GM23248 (cell line): ENCODE measurements around the gene SERPINA5. TPM values are rescaled to one million over a fixed set of nuclear protein-coding genes. Genes with fewer than 3 reads are reported as not detected.

Experiments used
- DNase-seq: peaks from one replicate; pipeline ENCODE4 v3.0.0-alpha.2; 2015
- H2AFZ ChIP-seq: fragments of 200-600 bp; sonication (generic); 2 replicates; pipeline ENCODE4 v1.6.1; 2016; ENCODE audit warnings: antibody characterized with exemption
- H3F3A ChIP-seq: fragments of 200-600 bp; sonication (generic); 2 replicates; pipeline ENCODE4 v1.6.1; 2016; ENCODE audit warnings: mild to moderate bottlenecking, antibody characterized with exemption, mixed run types; ENCODE audit not compliant: insufficient read depth
- H3K27ac ChIP-seq: fragments of 200-600 bp; sonication (generic); 2 replicates; pipeline ENCODE4 v1.5.1; 2016; ENCODE audit warnings: mild to moderate bottlenecking
- H3K27me3 ChIP-seq: fragments of 200-600 bp; sonication (generic); replicated peaks from 2 replicates; pipeline ENCODE4 v1.6.1; 2016; ENCODE audit warnings: mild to moderate bottlenecking; ENCODE audit not compliant: insufficient read depth
- H3K36me3 ChIP-seq: fragments of 200-600 bp; sonication (generic); 2 replicates; pipeline ENCODE4 v1.6.1; 2016; ENCODE audit warnings: low read depth, mild to moderate bottlenecking
- H3K4me1 ChIP-seq: fragments of 200-600 bp; sonication (generic); 2 replicates; pipeline ENCODE4 v1.6.1; 2016; ENCODE audit warnings: mild to moderate bottlenecking; ENCODE audit not compliant: insufficient read depth
- H3K4me2 ChIP-seq: fragments of 200-600 bp; sonication (generic); one replicate; pipeline ENCODE4 v1.6.1; 2016; ENCODE audit warnings: mild to moderate bottlenecking; ENCODE audit not compliant: unreplicated experiment
- H3K4me3 ChIP-seq: fragments of 200-600 bp; sonication (generic); 2 replicates; pipeline ENCODE4 v1.5.1; 2016; ENCODE audit warnings: mild to moderate bottlenecking
- H3K79me2 ChIP-seq: fragments of 200-600 bp; sonication (generic); 2 replicates; pipeline ENCODE4 v1.6.1; 2016; ENCODE audit warnings: mild to moderate bottlenecking; ENCODE audit not compliant: insufficient read depth
- H3K9ac ChIP-seq: fragments of 200-600 bp; sonication (generic); 2 replicates; pipeline ENCODE4 v1.6.1; 2016; ENCODE audit warnings: mild to moderate bottlenecking
- H3K9me2 ChIP-seq: fragments of 200-600 bp; sonication (generic); 2 replicates; pipeline ENCODE4 v1.6.1; 2016; ENCODE audit warnings: mixed run types, mild to moderate bottlenecking, moderate library complexity; ENCODE audit not compliant: insufficient read depth
- H3K9me3 ChIP-seq: fragments of 200-600 bp; sonication (generic); one replicate; pipeline ENCODE4 v1.6.1; 2017; ENCODE audit warnings: low read depth
- H4K20me1 ChIP-seq: fragments of 200-600 bp; sonication (generic); 2 replicates; pipeline ENCODE4 v1.6.0; 2016; ENCODE audit not compliant: insufficient read depth
- EZH2 ChIP-seq: fragments of 200-600 bp; sonication (generic); IDR thresholded peaks from 2 replicates; pipeline ENCODE4 v1.6.1; 2018; ENCODE audit warnings: antibody characterized with exemption, mild to moderate bottlenecking; ENCODE audit not compliant: insufficient read depth, poor library complexity, severe bottlenecking
- EZH2phosphoT487 ChIP-seq: fragments of 200-600 bp; sonication (generic); IDR thresholded peaks from 2 replicates; pipeline ENCODE4 v1.6.1; 2018; ENCODE audit warnings: antibody characterized with exemption, moderate library complexity, mild to moderate bottlenecking, low read depth; ENCODE audit not compliant: insufficient read depth
- WGBS, 2 experiments: methylation state at CpG; one replicate each; pipeline ENCODE4 v1.1.6; 2015 to 2017; ENCODE audit warnings: low lambda C conversion rate in 2 of 2, low coverage in 1 of 2; ENCODE audit errors: missing lambda C conversion rate in 2 of 2; 5-methylcytosine and 5-hydroxymethylcytosine counted together
- in situ Hi-C: fragments of 300-500 bp; cut with MboI; formaldehyde crosslinking; loops from 2 replicates; pipeline ENCODE4 v1.15.0; 2020
- polyA plus RNA-seq: library from polyadenylated mRNA; unstranded; fragments of >200 nt; fragmentation: Nextera tagmentation; extraction: Ambion mirVana; gene quantifications from 2 replicates; pipeline ENCODE4 v1.2.1, GENCODE V29; 2016
- total RNA-seq: library from RNA; depleted of rRNA; stranded (reverse); fragments of >200 nt; shearing (Covaris generic); gene quantifications from 2 replicates; pipeline ENCODE4 v1.2.3, GENCODE V29; 2014

SERPINA5 gene
- total and polyA plus RNA-seq, 2 experiments from 2014 or later = not detected

DNA sequence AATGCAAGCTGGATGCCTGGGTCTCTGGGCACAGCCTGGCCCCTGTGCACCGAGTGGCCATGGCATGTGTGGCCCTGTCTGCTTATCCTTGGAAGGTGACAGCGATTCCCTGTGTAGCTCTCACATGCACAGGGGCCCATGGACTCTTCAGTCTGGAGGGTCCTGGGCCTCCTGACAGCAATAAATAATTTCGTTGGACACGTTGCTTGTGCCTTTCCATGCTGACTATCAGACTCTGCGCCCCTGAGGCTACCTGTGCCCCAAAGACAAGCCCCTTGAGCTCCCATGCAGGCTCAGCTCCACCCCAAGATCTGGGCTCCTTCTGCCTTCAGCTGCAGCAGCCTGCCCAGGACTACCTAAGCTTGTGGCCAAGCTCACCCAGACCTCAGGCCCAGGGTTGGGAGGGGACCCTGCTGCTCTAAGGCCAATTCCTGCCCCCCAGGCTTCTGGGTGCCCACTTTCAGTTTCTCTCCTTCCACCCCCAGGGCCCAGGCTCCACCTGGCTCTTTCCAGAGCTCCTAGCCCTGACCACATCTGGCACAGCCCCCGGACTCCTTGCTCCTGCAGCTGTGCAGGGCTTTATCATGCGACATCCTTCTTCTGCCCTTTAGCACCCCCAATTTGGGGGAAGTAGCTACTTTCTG, 42.8 kb downstream of the SERPINA5 start:
- TF ChIP-seq EZH2 (no peak), EZH2phosphoT487 (no peak)

GRCh38 chr14:94624537-94625352, 43.5 kb downstream of the SERPINA5 start:
- 70% methylated on average over 10 of the region's 10 CpGs for WGBS, 2 experiments
- Histone ChIP-seq H3K27me3 (peaks cover 19% of the 10 kb centered on the region; the same call in 1 of the 2 replicates), H3K9me3 (no peaks in the 10 kb centered on the region), H3K4me3 (no peak overlapping the region), H3K9me2 (no peaks in the 10 kb centered on the region), H3F3A (no peaks in the 10 kb centered on the region), H4K20me1 (no peaks in the 10 kb centered on the region), H3K27ac (no peak overlapping the region), H3K9ac (no peak overlapping the region), H3K4me2 (no peak overlapping the region), H3K79me2 (no peaks in the 10 kb centered on the region), H3K4me1 (no peaks in the 10 kb centered on the region), H2AFZ (no peak overlapping the region), H3K36me3 (no peaks in the 10 kb centered on the region)
- no peak for DNase-seq
- TF ChIP-seq EZH2 = no peak
- TF ChIP-seq EZH2phosphoT487 = no peak
- in situ Hi-C loops = no loop called here

More for the DNA sequence above, 42.8 kb downstream of the SERPINA5 start:
- H3K79me2 ChIP-seq = no peaks in the 10 kb centered on the region
- H3F3A ChIP-seq = no peaks in the 10 kb centered on the region
- DNase-seq = no peak
- H3K9ac ChIP-seq = no peak overlapping the region
- no peak overlapping the region for H2AFZ ChIP-seq
- no peaks in the 10 kb centered on the region for H4K20me1 ChIP-seq
- H3K27ac ChIP-seq = no peak overlapping the region
- H3K4me2 ChIP-seq = no peak overlapping the region
- H3K36me3 ChIP-seq = no peaks in the 10 kb centered on the region
- H3K9me2 ChIP-seq = no peaks in the 10 kb centered on the region
- 38 to 52% methylated on average over 7 of the region's 7 CpGs for WGBS, 2 experiments
- no peaks in the 10 kb centered on the region for H3K4me1 ChIP-seq
- H3K27me3 ChIP-seq = peaks cover 19% of the 10 kb centered on the region; the same call in 1 of the 2 replicates
- H3K4me3 ChIP-seq = no peak overlapping the region
- in situ Hi-C loops = no loop called here
- no peaks in the 10 kb centered on the region for H3K9me3 ChIP-seq

GRCh38 chr14:94625353-94625635, 44.1 kb downstream of the SERPINA5 start:
- Histone ChIP-seq H3K9me2 (no peaks in the 10 kb centered on the region), H3F3A (no peaks in the 10 kb centered on the region), H3K36me3 (no peaks in the 10 kb centered on the region), H2AFZ (no peak overlapping the region), H3K9me3 (no peaks in the 10 kb centered on the region), H3K4me2 (no peak overlapping the region), H3K9ac (no peak overlapping the region), H3K79me2 (no peaks in the 10 kb centered on the region), H3K4me1 (no peaks in the 10 kb centered on the region), H3K27me3 (peaks cover 19% of the 10 kb centered on the region; the same call in 1 of the 2 replicates), H4K20me1 (no peaks in the 10 kb centered on the region), H3K4me3 (no peak overlapping the region), H3K27ac (no peak overlapping the region)
- 45 to 46% methylated on average over 2 of the region's 2 CpGs for WGBS, 2 experiments
- in situ Hi-C loops = no loop called here
- TF ChIP-seq EZH2 (no peak), EZH2phosphoT487 (no peak)
- no peak for DNase-seq

DNA sequence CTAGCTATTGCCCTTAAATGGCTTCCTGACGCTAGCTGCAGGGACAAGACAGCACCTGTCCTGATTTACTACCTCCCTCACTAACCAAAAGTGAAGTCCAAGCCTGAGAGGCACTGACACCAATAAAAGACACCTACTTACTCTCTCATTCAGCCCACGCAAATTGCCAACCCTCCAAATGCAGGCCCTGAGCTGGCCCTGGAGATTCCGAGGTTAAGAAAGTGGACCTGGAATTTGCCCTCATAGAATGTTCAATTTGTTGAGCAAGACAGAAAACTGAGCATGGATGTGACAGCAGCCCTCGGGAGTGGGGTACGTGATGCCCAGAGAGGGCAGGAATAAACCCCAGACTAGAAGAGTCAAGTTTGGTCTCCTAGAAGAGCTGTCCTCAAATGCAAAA, 47.4 kb downstream of the SERPINA5 start:
- Histone ChIP-seq H3F3A (no peaks in the 10 kb centered on the region), H3K27ac (no peak overlapping the region), H4K20me1 (no peaks in the 10 kb centered on the region), H3K4me2 (no peak overlapping the region), H2AFZ (no peak overlapping the region), H3K79me2 (no peaks in the 10 kb centered on the region), H3K36me3 (no peaks in the 10 kb centered on the region), H3K9me2 (no peaks in the 10 kb centered on the region), H3K27me3 (peaks cover 20% of the 10 kb centered on the region; the same call in 1 of the 2 replicates), H3K4me3 (no peak overlapping the region), H3K9ac (no peak overlapping the region), H3K9me3 (no peaks in the 10 kb centered on the region), H3K4me1 (no peaks in the 10 kb centered on the region)
- no peak for TF ChIP-seq EZH2
- TF ChIP-seq EZH2phosphoT487 = no peak
- in situ Hi-C loops = no loop called here
- no peak for DNase-seq
- 69 to 71% methylated on average over 5 of the region's 5 CpGs for WGBS, 2 experiments
